NOMO-1 treated with dmso at 0.1 percent for 144 hours (cell line): ENCODE results near the gene DOP1A.

ENCODE experiments used
- DNase-seq: peaks from one replicate; lab custom pipeline; 2025; ENCODE audit not compliant: unreplicated experiment; lab: John Stamatoyannopoulos, UW

The DOP1A gene

GRCh38 chr6:83193747-83194566 is 126.5 kb downstream of the DOP1A start:
- no peak for DNase-seq

- no peak for DNase-seq
Observed at GRCh38 chr6:83198486-83199172, 131.2 kb downstream of the DOP1A start.

- DNase-seq, result no peak
Observed at GRCh38 chr6:83199173-83199862, 131.8 kb downstream of the DOP1A start.

DNA sequence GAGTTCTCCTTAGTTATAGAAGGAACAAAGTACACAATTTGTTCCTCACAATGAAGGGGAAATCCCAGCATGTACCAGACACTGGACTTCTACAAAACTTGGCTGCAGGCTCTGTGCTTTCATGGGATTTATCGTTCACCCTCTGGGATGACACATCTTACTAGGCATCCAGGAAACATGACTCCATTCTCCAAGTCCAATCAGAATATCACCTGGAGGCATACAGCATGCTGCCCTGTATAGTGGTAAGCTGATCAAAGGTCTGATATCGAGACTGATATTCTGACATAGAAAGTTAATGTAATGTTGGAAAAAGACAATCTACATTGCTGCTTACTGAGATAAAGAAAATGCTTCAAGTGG is 132.4 kb downstream of the DOP1A start:
- DNase-seq, result no peak

GRCh38 chr6:83202031-83202430 is 134.6 kb downstream of the DOP1A start:
- DNase-seq, result no peak

GRCh38 chr6:83215131-83216047 is 147.9 kb downstream of the DOP1A start:
- peak; percentile 14 for DNase-seq

DNA sequence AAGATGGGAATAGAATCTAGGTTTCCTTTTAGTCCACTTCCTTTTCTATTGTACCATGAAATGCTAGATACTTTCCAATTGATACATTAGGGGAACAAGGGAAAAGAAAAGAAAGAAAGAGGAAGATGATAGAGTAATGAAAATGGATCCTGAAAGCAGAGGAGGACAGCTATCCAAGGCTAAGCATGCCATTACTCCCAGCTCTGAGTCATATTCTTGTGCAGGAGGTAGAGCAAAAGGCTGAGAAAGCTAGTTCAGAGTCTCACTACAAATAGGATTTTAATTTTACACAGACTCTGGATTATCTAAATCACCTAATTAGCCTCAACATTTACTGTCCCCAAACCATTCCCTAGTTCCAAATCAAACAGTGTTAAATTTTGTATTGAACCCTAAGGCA is 149.3 kb downstream of the DOP1A start:
- DNase-seq, result no peak
